Vagina (tissue), 2 donors: ENCODE data around the gene APOL6.

Source experiments
- POLR2A ChIP-seq, 2 donors: fragments of 450-650 bp; IDR thresholded peaks; one replicate each; pipeline ENCODE4 v1.6.1; 2017; ENCODE audit warnings: antibody characterized with exemption in 2 of 2, mild to moderate bottlenecking in 2 of 2, moderate library complexity in 2 of 2
- TF ChIP-seq, protein P1 (sequence below), 3 experiments: fragments of 450-650 bp in 2 of 3; fragments of 200-600 bp in 1 of 3; sonication (generic) in 1 of 3; IDR thresholded peaks; one replicate each; pipeline ENCODE4 v1.5.1; 2017 to 2019; ENCODE audit warnings: antibody characterized with exemption in 3 of 3, mild to moderate bottlenecking in 2 of 3, moderate library complexity in 2 of 3

DNA sequence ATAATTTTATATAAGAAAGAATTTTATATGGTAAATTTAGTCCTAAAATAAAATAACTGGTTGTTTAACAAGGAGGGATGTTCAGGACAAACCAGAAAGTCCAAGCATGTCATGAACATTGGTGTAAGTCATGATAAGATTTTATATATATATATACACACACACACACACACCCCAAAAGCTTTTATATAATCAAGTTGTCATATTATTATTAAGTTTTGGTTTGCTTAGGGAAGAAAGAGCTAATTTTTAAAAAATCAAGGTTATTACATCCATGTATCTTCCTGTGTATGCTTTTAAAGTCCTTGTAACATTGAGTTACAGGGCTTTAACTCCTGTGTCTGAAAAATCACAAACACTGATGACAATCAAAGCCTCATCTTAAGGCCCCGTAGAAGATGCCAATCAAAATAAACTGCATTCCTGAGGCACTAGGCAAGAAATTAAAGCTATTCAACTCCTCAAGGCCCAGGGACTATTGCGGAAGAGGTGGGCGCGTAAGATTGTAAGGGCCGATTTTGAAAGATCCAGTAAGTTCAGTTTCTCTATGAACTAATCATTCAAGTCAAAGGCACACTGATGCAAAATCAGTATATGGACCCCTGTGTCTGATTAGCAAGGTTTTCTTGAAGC is 16.8 kb downstream of the APOL6 start:
- no peak for TF ChIP-seq POLR2A (IDR thresholded peaks at IDR 0.05)
- TF ChIP-seq, protein P1, sequence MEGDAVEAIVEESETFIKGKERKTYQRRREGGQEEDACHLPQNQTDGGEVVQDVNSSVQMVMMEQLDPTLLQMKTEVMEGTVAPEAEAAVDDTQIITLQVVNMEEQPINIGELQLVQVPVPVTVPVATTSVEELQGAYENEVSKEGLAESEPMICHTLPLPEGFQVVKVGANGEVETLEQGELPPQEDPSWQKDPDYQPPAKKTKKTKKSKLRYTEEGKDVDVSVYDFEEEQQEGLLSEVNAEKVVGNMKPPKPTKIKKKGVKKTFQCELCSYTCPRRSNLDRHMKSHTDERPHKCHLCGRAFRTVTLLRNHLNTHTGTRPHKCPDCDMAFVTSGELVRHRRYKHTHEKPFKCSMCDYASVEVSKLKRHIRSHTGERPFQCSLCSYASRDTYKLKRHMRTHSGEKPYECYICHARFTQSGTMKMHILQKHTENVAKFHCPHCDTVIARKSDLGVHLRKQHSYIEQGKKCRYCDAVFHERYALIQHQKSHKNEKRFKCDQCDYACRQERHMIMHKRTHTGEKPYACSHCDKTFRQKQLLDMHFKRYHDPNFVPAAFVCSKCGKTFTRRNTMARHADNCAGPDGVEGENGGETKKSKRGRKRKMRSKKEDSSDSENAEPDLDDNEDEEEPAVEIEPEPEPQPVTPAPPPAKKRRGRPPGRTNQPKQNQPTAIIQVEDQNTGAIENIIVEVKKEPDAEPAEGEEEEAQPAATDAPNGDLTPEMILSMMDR (IDR thresholded peaks at IDR 0.05) = no peak
